ENCODE data around the gene CBLB.

Gene CBLB

GRCh38 chr3:105847452-105847851 lies 21.4 kb downstream of the CBLB start:
- Histone ChIP-seq H2AFZ (ENCODE audit: insufficient read depth, low read length, poor library complexity) (no peak overlapping the region), H4K91ac (ENCODE audit: low read depth, low read length) (no peak overlapping the region), H3K14ac (ENCODE audit: low read length) (no peak overlapping the region), H2AK5ac (ENCODE audit: low read length) (no peak overlapping the region), H3K4ac (ENCODE audit: low read depth, low read length) (no peak overlapping the region), H3K9ac (ENCODE audit: low read length) (no peak overlapping the region), H3K23ac (ENCODE audit: low read length) (no peak overlapping the region), H3K27ac (ENCODE audit: low read depth, low read length) (no peak overlapping the region), H2BK120ac (ENCODE audit: insufficient read depth, low read length, poor library complexity) (no peak overlapping the region), H3K4me2 (ENCODE audit: low read length) (no peak overlapping the region), H3K18ac (ENCODE audit: low read length) (no peak overlapping the region), H3K79me1 (ENCODE audit: low read length) (no peaks in the 10 kb centered on the region), H4K8ac (ENCODE audit: low read depth, low read length) (no peak overlapping the region), H3K36me3 (ENCODE audit: control insufficient read depth in 1 of 2, insufficient read depth in 2 of 2, low read length in 2 of 2) (peaks cover 0 to 5% of the 10 kb centered on the region in 2 experiments), H3K79me2 (ENCODE audit: control insufficient read depth, insufficient read depth, low read length, poor library complexity) (no peaks in the 10 kb centered on the region), H3K27me3 (ENCODE audit: insufficient read depth, low read length) (no peaks in the 10 kb centered on the region), H3K4me3 (ENCODE audit: low read depth, low read length) (no peak overlapping the region), H3K9me3 (ENCODE audit: insufficient read depth, low read depth, low read length) (no peaks in the 10 kb centered on the region), H3K4me1 (ENCODE audit: control insufficient read depth in 1 of 2, insufficient read depth in 2 of 2, low read length in 2 of 2) (no peaks in the 10 kb centered on the region), H2BK12ac (ENCODE audit: low read length) (no peak overlapping the region), H4K12ac (ENCODE audit: low read depth, low read length) (no peak overlapping the region), H2BK5ac (ENCODE audit: low read depth, low read length, poor library complexity) (no peak overlapping the region)
- no CpG with 5 or more reads among the region's 1 CpG for WGBS (ENCODE audit: extremely low coverage, insufficient coverage, insufficient read length)
- no peak for DNase-seq

- H2AFZ ChIP-seq (ENCODE audit: insufficient read depth, low read length, poor library complexity): no peak overlapping the region
- H3K27ac ChIP-seq (ENCODE audit: low read depth, low read length): no peak overlapping the region
- H3K14ac ChIP-seq (ENCODE audit: low read length): no peak overlapping the region
- no peak overlapping the region for H3K4me2 ChIP-seq (ENCODE audit: low read length)
- H3K9ac ChIP-seq (ENCODE audit: low read length): no peak overlapping the region
- H4K91ac ChIP-seq (ENCODE audit: low read depth, low read length): no peak overlapping the region
- WGBS (ENCODE audit: extremely low coverage, insufficient coverage, insufficient read length): no CpG with 5 or more reads among the region's 1 CpG
- no peak overlapping the region for H3K18ac ChIP-seq (ENCODE audit: low read length)
- no peak overlapping the region for H4K8ac ChIP-seq (ENCODE audit: low read depth, low read length)
- H2BK120ac ChIP-seq (ENCODE audit: insufficient read depth, low read length, poor library complexity): no peak overlapping the region
- no peak overlapping the region for H2BK5ac ChIP-seq (ENCODE audit: low read depth, low read length, poor library complexity)
- no peaks in the 10 kb centered on the region for H3K4me1 ChIP-seq (ENCODE audit: control insufficient read depth in 1 of 2, insufficient read depth in 2 of 2, low read length in 2 of 2)
- H3K79me1 ChIP-seq (ENCODE audit: low read length): no peaks in the 10 kb centered on the region
- no peaks in the 10 kb centered on the region for H3K27me3 ChIP-seq (ENCODE audit: insufficient read depth, low read length)
- DNase-seq: no peak
- H2AK5ac ChIP-seq (ENCODE audit: low read length): no peak overlapping the region
- no peaks in the 10 kb centered on the region for H3K9me3 ChIP-seq (ENCODE audit: insufficient read depth, low read depth, low read length)
- peaks cover 0 to 3% of the 10 kb centered on the region in 2 experiments for H3K36me3 ChIP-seq (ENCODE audit: control insufficient read depth in 1 of 2, insufficient read depth in 2 of 2, low read length in 2 of 2)
- H3K23ac ChIP-seq (ENCODE audit: low read length): no peak overlapping the region
- H3K4me3 ChIP-seq (ENCODE audit: low read depth, low read length): no peak overlapping the region
- no peak overlapping the region for H2BK12ac ChIP-seq (ENCODE audit: low read length)
- no peak overlapping the region for H4K12ac ChIP-seq (ENCODE audit: low read depth, low read length)
- H3K79me2 ChIP-seq (ENCODE audit: control insufficient read depth, insufficient read depth, low read length, poor library complexity): no peaks in the 10 kb centered on the region
- H3K4ac ChIP-seq (ENCODE audit: low read depth, low read length): no peak overlapping the region
Observed at GRCh38 chr3:105846809-105847208, 22.0 kb downstream of the CBLB start.

GRCh38 chr3:105845488-105845887 lies 23.3 kb downstream of the CBLB start:
- Histone ChIP-seq H3K27ac (ENCODE audit: low read depth, low read length) (no peak overlapping the region), H2AK5ac (ENCODE audit: low read length) (no peak overlapping the region), H3K4me2 (ENCODE audit: low read length) (no peak overlapping the region), H3K9me3 (ENCODE audit: insufficient read depth, low read depth, low read length) (no peaks in the 10 kb centered on the region), H2AFZ (ENCODE audit: insufficient read depth, low read length, poor library complexity) (no peak overlapping the region), H3K79me1 (ENCODE audit: low read length) (no peaks in the 10 kb centered on the region), H2BK5ac (ENCODE audit: low read depth, low read length, poor library complexity) (no peak overlapping the region), H3K14ac (ENCODE audit: low read length) (no peak overlapping the region), H3K18ac (ENCODE audit: low read length) (no peak overlapping the region), H3K27me3 (ENCODE audit: insufficient read depth, low read length) (no peaks in the 10 kb centered on the region), H4K12ac (ENCODE audit: low read depth, low read length) (no peak overlapping the region), H3K9ac (ENCODE audit: low read length) (no peak overlapping the region), H3K4ac (ENCODE audit: low read depth, low read length) (no peak overlapping the region), H4K8ac (ENCODE audit: low read depth, low read length) (no peak overlapping the region), H3K23ac (ENCODE audit: low read length) (no peak overlapping the region), H3K79me2 (ENCODE audit: control insufficient read depth, insufficient read depth, low read length, poor library complexity) (no peaks in the 10 kb centered on the region), H3K36me3 (ENCODE audit: control insufficient read depth in 1 of 2, insufficient read depth in 2 of 2, low read length in 2 of 2) (no peaks in the 10 kb centered on the region), H3K4me1 (ENCODE audit: control insufficient read depth in 1 of 2, insufficient read depth in 2 of 2, low read length in 2 of 2) (no peaks in the 10 kb centered on the region), H4K91ac (ENCODE audit: low read depth, low read length) (no peak overlapping the region), H3K4me3 (ENCODE audit: low read depth, low read length) (no peak overlapping the region), H2BK120ac (ENCODE audit: insufficient read depth, low read length, poor library complexity) (no peak overlapping the region), H2BK12ac (ENCODE audit: low read length) (no peak overlapping the region)
- WGBS (ENCODE audit: extremely low coverage, insufficient coverage, insufficient read length): no CpG with 5 or more reads among the region's 1 CpG
- no peak for DNase-seq

- H3K18ac ChIP-seq (ENCODE audit: low read length): no peak overlapping the region
- H3K4ac ChIP-seq (ENCODE audit: low read depth, low read length): no peak overlapping the region
- no peak overlapping the region for H2BK12ac ChIP-seq (ENCODE audit: low read length)
- H4K12ac ChIP-seq (ENCODE audit: low read depth, low read length): no peak overlapping the region
- H3K4me3 ChIP-seq (ENCODE audit: low read depth, low read length): no peak overlapping the region
- no peak overlapping the region for H3K23ac ChIP-seq (ENCODE audit: low read length)
- H2AFZ ChIP-seq (ENCODE audit: insufficient read depth, low read length, poor library complexity): no peak overlapping the region
- no peaks in the 10 kb centered on the region for H3K79me2 ChIP-seq (ENCODE audit: control insufficient read depth, insufficient read depth, low read length, poor library complexity)
- H3K27me3 ChIP-seq (ENCODE audit: insufficient read depth, low read length): no peaks in the 10 kb centered on the region
- H3K4me2 ChIP-seq (ENCODE audit: low read length): no peak overlapping the region
- no peak overlapping the region for H4K91ac ChIP-seq (ENCODE audit: low read depth, low read length)
- H2BK120ac ChIP-seq (ENCODE audit: insufficient read depth, low read length, poor library complexity): no peak overlapping the region
- no peak overlapping the region for H3K14ac ChIP-seq (ENCODE audit: low read length)
- H3K79me1 ChIP-seq (ENCODE audit: low read length): no peaks in the 10 kb centered on the region
- H3K36me3 ChIP-seq (ENCODE audit: control insufficient read depth in 1 of 2, insufficient read depth in 2 of 2, low read length in 2 of 2): no peaks in the 10 kb centered on the region
- no peak overlapping the region for H3K27ac ChIP-seq (ENCODE audit: low read depth, low read length)
- H2BK5ac ChIP-seq (ENCODE audit: low read depth, low read length, poor library complexity): no peak overlapping the region
- H3K4me1 ChIP-seq (ENCODE audit: control insufficient read depth in 1 of 2, insufficient read depth in 2 of 2, low read length in 2 of 2): no peaks in the 10 kb centered on the region
- H3K9ac ChIP-seq (ENCODE audit: low read length): no peak overlapping the region
- no peak overlapping the region for H4K8ac ChIP-seq (ENCODE audit: low read depth, low read length)
- no peak overlapping the region for H2AK5ac ChIP-seq (ENCODE audit: low read length)
- H3K9me3 ChIP-seq (ENCODE audit: insufficient read depth, low read depth, low read length): no peaks in the 10 kb centered on the region
- no peak for DNase-seq
Observed at GRCh38 chr3:105844704-105845103, 24.1 kb downstream of the CBLB start.

Measured in trophoblast cell (in vitro differentiated cells and primary cell).